ENCODE results near the gene KCNJ18. TPM values are rescaled to one million over a fixed set of nuclear protein-coding genes. Genes with fewer than 3 reads are reported as not detected.
"Not testable (repeated sequence)": the region's sequence is repeated elsewhere in the genome, so short reads cannot be mapped to it uniquely, and the experiment has no call there.

The KCNJ18 gene
- total RNA-seq, 1 donor from 2014 or later, result not detected

GRCh38 chr17:21683897-21684296 is 8.4 kb upstream of the KCNJ18 start:
- not testable (repeated sequence) for DNase-seq (ENCODE audit: low spot score)

GRCh38 chr17:21684384-21684783 is 7.9 kb upstream of the KCNJ18 start:
- DNase-seq (ENCODE audit: low spot score), result not testable (repeated sequence)

GRCh38 chr17:21685061-21685795 is 7.1 kb upstream of the KCNJ18 start:
- DNase-seq (ENCODE audit: low spot score), result not testable (repeated sequence)

- no peak for DNase-seq (ENCODE audit: low spot score)
These were observed 5.9 kb upstream of the KCNJ18 start for GRCh38 chr17:21686165-21687015.

GRCh38 chr17:21687136-21687953 is 5.0 kb upstream of the KCNJ18 start:
- no peak for DNase-seq (ENCODE audit: low spot score)

GRCh38 chr17:21688293-21688949 is 3.9 kb upstream of the KCNJ18 start:
- DNase-seq (ENCODE audit: low spot score), result no peak

- no peak for DNase-seq (ENCODE audit: low spot score)
These were observed 2.7 kb upstream of the KCNJ18 start for GRCh38 chr17:21689604-21690003.

GRCh38 chr17:21690811-21691210 is 1.5 kb upstream of the KCNJ18 start:
- not testable (repeated sequence) for DNase-seq (ENCODE audit: low spot score)

- DNase-seq (ENCODE audit: low spot score), result not testable (repeated sequence)
These were observed 842 bp upstream of the KCNJ18 start for GRCh38 chr17:21691481-21691880.

- not testable (repeated sequence) for DNase-seq (ENCODE audit: low spot score)
These were observed 362 bp downstream of the KCNJ18 start for GRCh38 chr17:21692704-21693065.

- not testable (repeated sequence) for DNase-seq (ENCODE audit: low spot score)
These were observed 1.1 kb downstream of the KCNJ18 start for GRCh38 chr17:21693391-21693796.

- DNase-seq (ENCODE audit: low spot score), result not testable (repeated sequence)
These were observed 1.6 kb downstream of the KCNJ18 start for GRCh38 chr17:21693937-21694336.

- not testable (repeated sequence) for DNase-seq (ENCODE audit: low spot score)
These were observed 3.9 kb downstream of the KCNJ18 start for GRCh38 chr17:21696227-21696626.

GRCh38 chr17:21696842-21697507 is 4.7 kb downstream of the KCNJ18 start:
- DNase-seq (ENCODE audit: low spot score), result not testable (repeated sequence)

GRCh38 chr17:21697508-21697860 is 5.2 kb downstream of the KCNJ18 start:
- not testable (repeated sequence) for DNase-seq (ENCODE audit: low spot score)

GRCh38 chr17:21698437-21699075 is 6.2 kb downstream of the KCNJ18 start:
- not testable (repeated sequence) for DNase-seq (ENCODE audit: low spot score)

- DNase-seq (ENCODE audit: low spot score), result not testable (repeated sequence)
These were observed 6.8 kb downstream of the KCNJ18 start for GRCh38 chr17:21699124-21699523.

GRCh38 chr17:21699573-21700236 is 7.4 kb downstream of the KCNJ18 start:
- not testable (repeated sequence) for DNase-seq (ENCODE audit: low spot score)

- not testable (repeated sequence) for DNase-seq (ENCODE audit: low spot score)
These were observed 8.8 kb downstream of the KCNJ18 start for GRCh38 chr17:21701090-21701489.

All from mesenteric fat pad (tissue), 1 donor.